IMR-90 (cell line): ENCODE results near the gene WNT3. TPM values are rescaled to one million over a fixed set of nuclear protein-coding genes. Genes with fewer than 3 reads are reported as not detected.

Experiments
- ATAC-seq: fragments of 200-7000 bp; cut with Tn5 transposase; 2 replicates; pipeline ENCODE4 v1.9.1; 2020; ENCODE audit warnings: low read depth, mild to moderate bottlenecking, moderate library complexity
- BruUV-seq: library from RNA; stranded (reverse); fragments of 400-500 nt; replicated peaks from 2 replicates; lab custom pipeline; 2021; lab: Mats Ljungman, UMichigan
- CTCF ChIA-PET: fragments of 300-600 bp; formaldehyde crosslinking; extraction: SDS; loops from one replicate; lab custom pipeline; 2021; ENCODE audit warnings: antibody characterized with exemption; lab: Yijun Ruan, JAX
- POLR2A ChIA-PET: fragments of 300-600 bp; sonication (Branson Sonifier 250); formaldehyde crosslinking; loops from one replicate; lab custom pipeline; 2022; ENCODE audit warnings: antibody characterized with exemption; ENCODE audit not compliant: unreplicated experiment; lab: Charles Lee
- DNase-seq: peaks from one replicate; pipeline ENCODE4 v3.0.0; 2013
- H2AFZ ChIP-seq: replicated peaks from 2 replicates; pipeline ENCODE3; 2013; ENCODE audit warnings: low read length, mild to moderate bottlenecking; ENCODE audit not compliant: poor library complexity
- H2AK5ac ChIP-seq: 2 replicates; pipeline ENCODE4 v1.6.1; 2013; ENCODE audit warnings: low read depth, low read length, inconsistent platforms
- H2AK9ac ChIP-seq: replicated peaks from 2 replicates; pipeline ENCODE3; 2013; ENCODE audit warnings: mild to moderate bottlenecking, low read depth, low read length, moderate library complexity; ENCODE audit not compliant: poor library complexity
- H2BK120ac ChIP-seq: 2 replicates; pipeline ENCODE4 v1.6.1; 2013; ENCODE audit warnings: low read depth, low read length, inconsistent platforms
- H2BK15ac ChIP-seq: 3 replicates; pipeline ENCODE4 v1.6.1; 2013; ENCODE audit warnings: low read depth, low read length, inconsistent platforms
- H2BK20ac ChIP-seq: 2 replicates; pipeline ENCODE4 v1.6.1; 2013; ENCODE audit warnings: low read depth, mild to moderate bottlenecking, inconsistent platforms, low read length, moderate library complexity
- H2BK5ac ChIP-seq: 2 replicates; pipeline ENCODE4 v1.6.1; 2013; ENCODE audit warnings: mild to moderate bottlenecking, low read depth, low read length, inconsistent platforms; ENCODE audit not compliant: poor library complexity, severe bottlenecking
- H3K14ac ChIP-seq: replicated peaks from 2 replicates; pipeline ENCODE4 v1.6.1; 2013; ENCODE audit warnings: low read depth, low read length, inconsistent platforms
- H3K18ac ChIP-seq: 2 replicates; pipeline ENCODE4 v1.6.1; 2013; ENCODE audit warnings: low read depth, low read length, control low read depth
- H3K23ac ChIP-seq: 2 replicates; pipeline ENCODE4 v1.6.1; 2013; ENCODE audit warnings: low read depth, low read length, inconsistent platforms
- H3K27ac ChIP-seq: 2 replicates; pipeline ENCODE4 v1.5.1; 2013; ENCODE audit warnings: mild to moderate bottlenecking, control low read depth, low read length; ENCODE audit not compliant: insufficient read depth
- H3K27me3 ChIP-seq: 2 replicates; pipeline ENCODE4 v1.6.1; 2013; ENCODE audit warnings: low read length; ENCODE audit not compliant: control insufficient read depth, insufficient read depth
- H3K36me3 ChIP-seq: 2 replicates; pipeline ENCODE4 v1.6.1; 2013; ENCODE audit warnings: low read length, mixed read lengths; ENCODE audit not compliant: control insufficient read depth, insufficient read depth
- H3K4ac ChIP-seq: 2 replicates; pipeline ENCODE4 v1.6.1; 2013; ENCODE audit warnings: low read depth, low read length, inconsistent platforms
- H3K4me1 ChIP-seq: 2 replicates; pipeline ENCODE4 v1.6.1; 2013; ENCODE audit warnings: low read length, mixed read lengths; ENCODE audit not compliant: control insufficient read depth, insufficient read depth
- H3K4me2 ChIP-seq: 2 replicates; pipeline ENCODE4 v1.6.1; 2013; ENCODE audit warnings: low read depth, mild to moderate bottlenecking, control low read depth, low read length, moderate library complexity
- H3K4me3 ChIP-seq: 2 replicates; pipeline ENCODE4 v1.5.1; 2013; ENCODE audit warnings: low read depth, mild to moderate bottlenecking, control low read depth, low read length, moderate library complexity; ENCODE audit not compliant: insufficient read depth
- H3K56ac ChIP-seq: 2 replicates; pipeline ENCODE4 v1.6.1; 2013; ENCODE audit warnings: low read length, inconsistent platforms; ENCODE audit not compliant: insufficient read depth; ENCODE audit errors: extremely low read depth
- H3K79me1 ChIP-seq, 2 experiments: 2 replicates each; pipeline ENCODE4 v1.6.1; 2013; ENCODE audit warnings: low read length in 2 of 2, inconsistent platforms in 1 of 2, low read depth in 1 of 2
- H3K9ac ChIP-seq: 2 replicates; pipeline ENCODE4 v1.6.1; 2013; ENCODE audit warnings: low read depth, low read length, control low read depth
- H3K9me1 ChIP-seq: 2 replicates; pipeline ENCODE4 v1.6.1; 2013; ENCODE audit warnings: low read length, inconsistent platforms; ENCODE audit not compliant: insufficient read depth
- H3K9me3 ChIP-seq: 2 replicates; pipeline ENCODE4 v1.6.1; 2013; ENCODE audit warnings: low read length; ENCODE audit not compliant: control insufficient read depth, insufficient read depth
- H4K20me1 ChIP-seq: 2 replicates; pipeline ENCODE4 v1.6.1; 2013; ENCODE audit warnings: low read length, inconsistent platforms; ENCODE audit not compliant: insufficient read depth
- H4K5ac ChIP-seq: 2 replicates; pipeline ENCODE4 v1.6.1; 2013; ENCODE audit warnings: mild to moderate bottlenecking, low read depth, low read length, control low read depth
- H4K8ac ChIP-seq, 2 experiments: 2 replicates each; pipeline ENCODE4 v1.6.1; 2013; ENCODE audit warnings: low read depth in 2 of 2, low read length in 2 of 2, control low read depth in 1 of 2, inconsistent platforms in 1 of 2
- H4K91ac ChIP-seq: 2 replicates; pipeline ENCODE4 v1.6.1; 2013; ENCODE audit warnings: low read depth, low read length, inconsistent platforms; ENCODE audit not compliant: insufficient read depth
- CEBPB ChIP-seq: IDR thresholded peaks from 2 replicates; pipeline ENCODE4 v1.6.1; 2012; ENCODE audit warnings: low read depth, low read length, improper control_type of control experiment
- FOS ChIP-seq: fragments of 150-350 bp; IDR thresholded peaks from 2 replicates; pipeline ENCODE4 v1.6.1; 2016; ENCODE audit warnings: low read depth, low read length
- MAZ ChIP-seq: IDR thresholded peaks from 2 replicates; pipeline ENCODE4 v1.6.1; 2012; ENCODE audit warnings: low read depth, mild to moderate bottlenecking, low read length, improper control_type of control experiment, moderate library complexity, borderline replicate concordance
- RAD21 ChIP-seq: IDR thresholded peaks from 2 replicates; pipeline ENCODE4 v1.6.1; 2012; ENCODE audit warnings: low read length, improper control_type of control experiment
- RCOR1 ChIP-seq: IDR thresholded peaks from 2 replicates; pipeline ENCODE4 v1.6.1; 2012; ENCODE audit warnings: mild to moderate bottlenecking, low read length, improper control_type of control experiment; ENCODE audit not compliant: insufficient replicate concordance
- SMC3 ChIP-seq: fragments of 150-350 bp; IDR thresholded peaks from 2 replicates; pipeline ENCODE4 v1.6.1; 2016; ENCODE audit warnings: low read depth, mild to moderate bottlenecking, antibody characterized with exemption, low read length, moderate library complexity
- WGBS, 2 experiments: methylation state at CpG; one replicate each; pipeline versions ENCODE4 v1.1.5 to v1.1.7; 2013; ENCODE audit warnings: missing lambda C conversion rate in 2 of 2; ENCODE audit not compliant: insufficient read length in 1 of 2; ENCODE audit errors: extremely low coverage in 2 of 2; 5-methylcytosine and 5-hydroxymethylcytosine counted together
- dilution Hi-C: fragments of 300-500 bp; cut with HindIII; formaldehyde crosslinking; loops from one replicate; pipeline ENCODE4 v1.14.3; 2018; ENCODE audit warnings: low sequenced_read_pairs; ENCODE audit not compliant: unreplicated experiment
- in situ Hi-C: fragments of 300-500 bp; cut with MboI; formaldehyde crosslinking; loops from 3 replicates; pipeline ENCODE4 v1.14.3; 2019; ENCODE audit warnings: low sequenced_read_pairs, inconsistent platforms, mixed read lengths
- intact Hi-C: fragments of 100-400 bp; cut with micrococcal nuclease; formaldehyde crosslinking; loops from 2 replicates; pipeline ENCODE4 v1.10.0; 2022
- polyA plus RNA-seq, 3 experiments: library from polyadenylated mRNA; depleted of rRNA; stranded (reverse); fragments of >200 nt; gene quantifications; 2 replicates each; pipeline ENCODE4 v1.2.3, GENCODE V29; 2012; ENCODE audit warnings: low replicate concordance in 1 of 3
- total RNA-seq: library from RNA; depleted of rRNA; stranded (reverse); fragments of >200 nt; gene quantifications from 2 replicates; pipeline ENCODE4 v1.2.3, GENCODE V29; 2012

WNT3 gene
- total and polyA plus RNA-seq, 2 of the 4 experiments (the other 2 are of a cell fraction): 0.72 to 1.0 TPM

- peak overlapping the region; percentile 96 for H2AK5ac ChIP-seq
- ATAC-seq (peak; percentile 93), DNase-seq (peak; percentile 93)
- no peaks in the 10 kb centered on the region for H3K36me3 ChIP-seq
- peak overlapping the region; percentile 18; the same call in 1 of the 2 replicates for H3K27ac ChIP-seq
- WGBS, 2 experiments: 0% methylated on average over 1 of the region's 7 CpGs; no CpG with 5 or more reads in 1 of the 2 experiments
- ChIA-PET POLR2A (no interaction called here), CTCF (interaction anchor here (0.6 kb wide), 1 partner anchor 367 kb away, joined by 4 read pairs; no protein-coding TSS in a partner anchor)
- no peaks in the 10 kb centered on the region for H3K27me3 ChIP-seq
- H3K4me1 ChIP-seq: peaks cover 9% of the 10 kb centered on the region
- dilution Hi-C loops: no loop called here
- peak; percentile 79 for TF ChIP-seq RCOR1
- TF ChIP-seq MAZ: peak; percentile 76; the same call in 1 of the 2 replicates
- peak; percentile 88 for TF ChIP-seq FOS
- peak; percentile 85 for TF ChIP-seq CEBPB
- no peak for TF ChIP-seq RAD21
- no peak for TF ChIP-seq SMC3
- H2BK20ac ChIP-seq: peak overlapping the region; percentile 88; the same call in 1 of the 2 replicates
- intact Hi-C loops: no loop called here
- peak overlapping the region; percentile 26; the same call in 1 of the 3 replicates for H2BK15ac ChIP-seq
- peak overlapping the region; percentile 73 for H2AFZ ChIP-seq
- no peaks in the 10 kb centered on the region for H3K9me3 ChIP-seq
- in situ Hi-C loops: loop anchor here (25.0 kb wide), 1 partner anchor 1155 kb away; no protein-coding TSS in a partner anchor
- no peaks in the 10 kb centered on the region; the same call in 1 of the 2 replicates for H4K20me1 ChIP-seq
- H3K56ac ChIP-seq: no peak overlapping the region
- H3K4me3 ChIP-seq: no peak overlapping the region
- peak overlapping the region; percentile 17 to 82; a peak in 3 of 4 replicates for H4K8ac ChIP-seq
- H3K18ac ChIP-seq: peak overlapping the region; percentile 52; the same call in 1 of the 2 replicates
- H4K5ac ChIP-seq: peak overlapping the region; percentile 10; the same call in 1 of the 2 replicates
- H3K9me1 ChIP-seq: peaks cover 13% of the 10 kb centered on the region
- BruUV-seq: no TSS peak
- H3K9ac ChIP-seq: no peak overlapping the region
- H2BK120ac ChIP-seq: peak overlapping the region; percentile 78; the same call in 1 of the 2 replicates
- peak overlapping the region; percentile 90 for H2AK9ac ChIP-seq
- peak overlapping the region; percentile 73 for H3K4ac ChIP-seq
- H3K4me2 ChIP-seq: peak overlapping the region; percentile 38; the same call in 1 of the 2 replicates
- peak overlapping the region; percentile 74 for H3K23ac ChIP-seq
- H4K91ac ChIP-seq: peak overlapping the region; percentile 64; the same call in 1 of the 2 replicates
- H3K14ac ChIP-seq: peak overlapping the region; percentile 70
- peak overlapping the region; percentile 80 for H2BK5ac ChIP-seq
- H3K79me1 ChIP-seq: peaks cover 0 to 10% of the 10 kb centered on the region in 2 experiments; a peak in 1 of 4 replicates
Measured at GRCh38 chr17:46742565-46743270, 75.8 kb downstream of the WNT3 start.
